ENCODE data around the gene KBTBD7.

DNA sequence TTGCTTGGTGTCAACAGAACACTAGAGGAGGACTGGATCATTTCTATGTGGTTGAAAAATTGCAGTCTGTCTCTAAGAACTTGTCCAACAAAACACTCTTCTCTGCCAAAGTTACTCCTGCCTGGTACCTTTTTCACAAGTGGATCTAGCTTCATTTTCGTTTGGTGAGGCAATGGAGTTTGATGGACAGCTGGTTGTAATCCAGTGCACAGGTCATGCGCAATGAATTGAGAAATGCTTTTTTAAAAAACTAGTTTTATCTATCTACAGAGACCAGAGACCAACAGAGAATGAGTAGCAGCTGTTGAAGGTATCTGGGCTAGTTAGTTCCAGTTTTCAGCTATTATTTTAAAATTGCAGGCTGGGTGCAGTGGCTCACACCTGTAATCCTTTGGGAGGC is 49.8 kb downstream of the KBTBD7 start:
- TF ChIP-seq, protein P1, sequence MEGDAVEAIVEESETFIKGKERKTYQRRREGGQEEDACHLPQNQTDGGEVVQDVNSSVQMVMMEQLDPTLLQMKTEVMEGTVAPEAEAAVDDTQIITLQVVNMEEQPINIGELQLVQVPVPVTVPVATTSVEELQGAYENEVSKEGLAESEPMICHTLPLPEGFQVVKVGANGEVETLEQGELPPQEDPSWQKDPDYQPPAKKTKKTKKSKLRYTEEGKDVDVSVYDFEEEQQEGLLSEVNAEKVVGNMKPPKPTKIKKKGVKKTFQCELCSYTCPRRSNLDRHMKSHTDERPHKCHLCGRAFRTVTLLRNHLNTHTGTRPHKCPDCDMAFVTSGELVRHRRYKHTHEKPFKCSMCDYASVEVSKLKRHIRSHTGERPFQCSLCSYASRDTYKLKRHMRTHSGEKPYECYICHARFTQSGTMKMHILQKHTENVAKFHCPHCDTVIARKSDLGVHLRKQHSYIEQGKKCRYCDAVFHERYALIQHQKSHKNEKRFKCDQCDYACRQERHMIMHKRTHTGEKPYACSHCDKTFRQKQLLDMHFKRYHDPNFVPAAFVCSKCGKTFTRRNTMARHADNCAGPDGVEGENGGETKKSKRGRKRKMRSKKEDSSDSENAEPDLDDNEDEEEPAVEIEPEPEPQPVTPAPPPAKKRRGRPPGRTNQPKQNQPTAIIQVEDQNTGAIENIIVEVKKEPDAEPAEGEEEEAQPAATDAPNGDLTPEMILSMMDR (IDR thresholded peaks at IDR 0.05), result no peak
- TF ChIP-seq POLR2A (IDR thresholded peaks at IDR 0.05), result no peak
